Endothelial cell of umbilical vein (primary cell): ENCODE measurements around the gene POLE. TPM values are rescaled to one million over a fixed set of nuclear protein-coding genes. Genes with fewer than 3 reads are reported as not detected.
A peak's percentile ranks its signal among the peaks of the same experiment; 100 is the strongest.

Experiments
- BruUV-seq: library from RNA; stranded (reverse); fragments of 400-500 nt; replicated peaks from 2 replicates; lab custom pipeline; 2021; lab: Mats Ljungman, UMichigan
- CTCF ChIA-PET: fragments of 300-600, 350-600 bp; sonication (Branson Sonifier 250); formaldehyde crosslinking; loops from one replicate; lab custom pipeline; 2021; ENCODE audit warnings: antibody characterized with exemption, inconsistent platforms; lab: Charles Lee
- POLR2A ChIA-PET: fragments of 300-600, 350-600 bp; sonication (Branson Sonifier 250); formaldehyde crosslinking; loops from one replicate; lab custom pipeline; 2021; ENCODE audit warnings: antibody characterized with exemption, inconsistent platforms; lab: Charles Lee
- DNase-seq: peaks from one replicate; pipeline ENCODE4 v3.0.0-alpha.2; 2011; ENCODE audit warnings: low read depth, low spot score
- FAIRE-seq: peaks from 2 replicates; lab custom pipeline; 2011; peaks lifted over from hg19 to GRCh38; lab: Jason Lieb, UNC
- H2AFZ ChIP-seq: 2 replicates; pipeline ENCODE4 v1.6.0; 2012; ENCODE audit warnings: low read depth, low read length, control low read depth, inconsistent platforms
- H3K27ac ChIP-seq: 2 replicates; pipeline ENCODE4 v1.5.1; 2011; ENCODE audit warnings: low read depth, mild to moderate bottlenecking, control low read depth, low read length, moderate library complexity; ENCODE audit not compliant: insufficient read depth
- H3K27me3 ChIP-seq, 2 experiments: 2 replicates each; pipeline versions ENCODE4 v1.6.0 to v1.6.1; 2011; ENCODE audit warnings: low read length in 2 of 2, mixed read lengths in 1 of 2; ENCODE audit not compliant: control insufficient read depth in 2 of 2, insufficient read depth in 2 of 2
- H3K36me3 ChIP-seq, 2 experiments: 2 replicates in 1 of 2; 3 replicates in 1 of 2; pipeline ENCODE4 v1.5.1; 2011; ENCODE audit warnings: low read length in 2 of 2, mild to moderate bottlenecking in 1 of 2, moderate library complexity in 1 of 2; ENCODE audit not compliant: control insufficient read depth in 2 of 2, insufficient read depth in 2 of 2; ENCODE audit errors: extremely low read depth in 1 of 2
- H3K4me1 ChIP-seq: 3 replicates; pipeline ENCODE4 v1.5.1; 2011; ENCODE audit warnings: mild to moderate bottlenecking, low read length; ENCODE audit not compliant: control insufficient read depth, insufficient read depth; ENCODE audit errors: extremely low read depth
- H3K4me2 ChIP-seq: 2 replicates; pipeline ENCODE4 v1.6.1; 2011; ENCODE audit warnings: low read length, control low read depth, mixed read lengths; ENCODE audit not compliant: insufficient read depth
- H3K4me3 ChIP-seq, 3 experiments: fragments of 200-600 bp in 1 of 3; sonication (generic), shearing (Covaris generic) in 1 of 3; replicated peaks in 1 of 3; 2 replicates each; pipeline ENCODE4 v1.5.1; 2011 to 2016; ENCODE audit warnings: control low read depth in 3 of 3, low read length in 3 of 3, mild to moderate bottlenecking in 2 of 3, inconsistent platforms in 1 of 3, low read depth in 1 of 3, moderate library complexity in 1 of 3; ENCODE audit not compliant: insufficient read depth in 1 of 3
- H3K79me2 ChIP-seq: 2 replicates; pipeline ENCODE4 v1.6.0; 2012; ENCODE audit warnings: low read length, inconsistent platforms; ENCODE audit not compliant: control insufficient read depth, insufficient read depth
- H3K9ac ChIP-seq: replicated peaks from 2 replicates; pipeline ENCODE3; 2011; ENCODE audit warnings: low read length, control low read depth; ENCODE audit not compliant: insufficient read depth; ENCODE audit errors: extremely low read depth
- H3K9me1 ChIP-seq: replicated peaks from 3 replicates; pipeline ENCODE4 v1.6.0; 2011; ENCODE audit warnings: mild to moderate bottlenecking, low read length; ENCODE audit not compliant: control insufficient read depth, insufficient read depth; ENCODE audit errors: extremely low read depth
- H3K9me3 ChIP-seq: replicated peaks from 2 replicates; pipeline ENCODE4 v1.5.1; 2012; ENCODE audit warnings: low read length, inconsistent platforms; ENCODE audit not compliant: control insufficient read depth, insufficient read depth
- H4K20me1 ChIP-seq: replicated peaks from 2 replicates; pipeline ENCODE3; 2011; ENCODE audit warnings: mild to moderate bottlenecking, low read length; ENCODE audit not compliant: control insufficient read depth, insufficient read depth; ENCODE audit errors: extremely low read depth
- EZH2 ChIP-seq: IDR thresholded peaks from 2 replicates; pipeline ENCODE4 v1.6.1; 2012; ENCODE audit warnings: borderline replicate concordance, low read depth, mild to moderate bottlenecking, moderate library complexity, low read length, inconsistent platforms; ENCODE audit not compliant: severe bottlenecking
- FOS ChIP-seq: IDR thresholded peaks from 2 replicates; pipeline ENCODE4 v1.6.1; 2011; ENCODE audit warnings: mild to moderate bottlenecking, low read length, moderate library complexity, borderline replicate concordance; ENCODE audit not compliant: insufficient read depth
- GATA2 ChIP-seq: IDR thresholded peaks from 2 replicates; pipeline ENCODE4 v1.7.0; 2011; ENCODE audit warnings: low read depth, mild to moderate bottlenecking, moderate library complexity, mixed read lengths, low read length; ENCODE audit not compliant: insufficient read length, insufficient read depth
- JUN ChIP-seq: IDR thresholded peaks from 2 replicates; pipeline ENCODE4 v1.6.1; 2011; ENCODE audit warnings: borderline replicate concordance, low read depth; ENCODE audit not compliant: insufficient read length, insufficient read depth
- MAX ChIP-seq: IDR thresholded peaks from 2 replicates; pipeline ENCODE4 v1.6.1; 2011; ENCODE audit not compliant: insufficient read depth, insufficient read length
- POLR2A ChIP-seq: IDR thresholded peaks from 2 replicates; pipeline ENCODE4 v1.6.1; 2012; ENCODE audit warnings: low read depth, mild to moderate bottlenecking, control low read depth, low read length
- dilution Hi-C: fragments of 300-500 bp; cut with MboI; formaldehyde crosslinking; loops from one replicate; pipeline ENCODE4 v1.15.0; 2019; ENCODE audit warnings: low sequenced_read_pairs; ENCODE audit not compliant: extremely low pct_ligation_motif_present
- intact Hi-C: fragments of 100-400 bp; cut with micrococcal nuclease; formaldehyde crosslinking; loops from one replicate; pipeline ENCODE4 v1.10.0; 2022
- polyA plus RNA-seq, 4 experiments: library from polyadenylated mRNA; depleted of rRNA in 3 of 4; stranded (reverse) in 3 of 4; unstranded in 1 of 4; fragments of >200 nt; gene quantifications; 2 replicates each; pipeline versions ENCODE4 v1.2.1 to v1.2.3, GENCODE V29; 2011 to 2012; ENCODE audit warnings: missing spikeins in 1 of 4
- total RNA-seq: library from RNA; stranded (reverse); gene quantifications from 2 replicates; pipeline ENCODE4 v1.2.3, GENCODE V29; 2021

POLE gene
- total and polyA plus RNA-seq, 2 donors (not counting 3 experiments of a cell fraction or from before 2014, with no cell fraction given): 22.9 to 82.7 TPM

- peak; percentile 65 for DNase-seq
- H3K4me2 ChIP-seq: peak overlapping the region; percentile 2
- H3K9me1 ChIP-seq: no peaks in the 10 kb centered on the region
- peaks cover 24% of the 10 kb centered on the region for H3K4me1 ChIP-seq
- ChIA-PET POLR2A (no interaction called here), CTCF (interaction anchor here (0.8 to 7.3 kb wide), 2 partner anchors 12 to 42 kb away, joined by 4 to 102 read pairs; partner anchors contain the start of gene P2RX2)
- no peak overlapping the region for H3K27ac ChIP-seq
- H3K4me3 ChIP-seq: peak overlapping the region in 1 of 3 experiments; percentile 33
- H3K36me3 ChIP-seq: no peaks in the 10 kb centered on the region
- H4K20me1 ChIP-seq: no peaks in the 10 kb centered on the region
- dilution Hi-C loops (no loop called here), intact Hi-C loops (no loop called here)
- no peaks in the 10 kb centered on the region for H3K79me2 ChIP-seq
- H2AFZ ChIP-seq: no peak overlapping the region
- no peak overlapping the region for H3K9ac ChIP-seq
- peak; percentile 62 for FAIRE-seq
- BruUV-seq: no TSS peak
- no peaks in the 10 kb centered on the region for H3K9me3 ChIP-seq
- H3K27me3 ChIP-seq: peaks cover 3 to 30% of the 10 kb centered on the region in 2 experiments
- TF ChIP-seq MAX (no peak), FOS (no peak), POLR2A (no peak), EZH2 (no peak), GATA2 (no peak), JUN (no peak)
These were observed 84.4 kb downstream of the POLE start for GRCh38 chr12:132602572-132603239.
